ENCODE data around the gene LMCD1. TPM values are rescaled to one million over a fixed set of nuclear protein-coding genes. Genes with fewer than 3 reads are reported as not detected.

Gene LMCD1
- polyA plus RNA-seq, 1 experiment: 39.1 TPM

GRCh38 chr3:8492744-8493511, 8.7 kb upstream of the LMCD1 start:
- DNase-seq (ENCODE audit: low read depth, low spot score): no peak
- POLR2A ChIA-PET: no interaction called here

GRCh38 chr3:8493744-8494143, 7.9 kb upstream of the LMCD1 start:
- POLR2A ChIA-PET: no interaction called here

More at GRCh38 chr3:8492744-8493511, 8.7 kb upstream of the LMCD1 start:
- H3K27ac ChIP-seq (ENCODE audit: low read depth, low read length): no peak overlapping the region
- no peaks in the 10 kb centered on the region for H3K9me3 ChIP-seq (ENCODE audit: control insufficient read depth, insufficient read depth, low read length)
- CTCF ChIA-PET: interaction anchor here (2.4 kb wide), 1 partner anchor 8 kb away, joined by 10 read pairs; the partner anchor contains the start of gene LMCD1
- H3K27me3 ChIP-seq (ENCODE audit: control insufficient read depth, insufficient read depth, low read length): no peaks in the 10 kb centered on the region
- TF ChIP-seq CTCF (IDR thresholded peaks at IDR 0.05; ENCODE audit: low read depth, low read length): no peak
- H3K4me3 ChIP-seq (ENCODE audit: low read depth, low read length): no peak overlapping the region

GRCh38 chr3:8494327-8494726, 7.3 kb upstream of the LMCD1 start:
- CTCF ChIA-PET: interaction anchor here (1.1 to 1.7 kb wide), 4 partner anchors 52 to 275 kb away, joined by 3 to 5 read pairs (median 4); partner anchors contain the start of gene OXTR
- POLR2A ChIA-PET: no interaction called here
- TF ChIP-seq CTCF (IDR thresholded peaks at IDR 0.05; ENCODE audit: low read depth, low read length): no peak
- no peak overlapping the region for H3K4me3 ChIP-seq (ENCODE audit: low read depth, low read length)
- no peak overlapping the region for H3K27ac ChIP-seq (ENCODE audit: low read depth, low read length)
- H3K9me3 ChIP-seq (ENCODE audit: control insufficient read depth, insufficient read depth, low read length): no peaks in the 10 kb centered on the region
- H3K27me3 ChIP-seq (ENCODE audit: control insufficient read depth, insufficient read depth, low read length): no peaks in the 10 kb centered on the region
- DNase-seq (ENCODE audit: low read depth, low spot score): no peak

More at GRCh38 chr3:8493744-8494143, 7.9 kb upstream of the LMCD1 start:
- Histone ChIP-seq H3K4me3 (ENCODE audit: low read depth, low read length) (no peak overlapping the region), H3K9me3 (ENCODE audit: control insufficient read depth, insufficient read depth, low read length) (no peaks in the 10 kb centered on the region), H3K27me3 (ENCODE audit: control insufficient read depth, insufficient read depth, low read length) (no peaks in the 10 kb centered on the region), H3K27ac (ENCODE audit: low read depth, low read length) (no peak overlapping the region)
- CTCF ChIA-PET: interaction anchor here (1.4 to 2.4 kb wide), 3 partner anchors 7 to 129 kb away, joined by 3 to 10 read pairs (median 5); partner anchors contain the start of gene LMCD1
- TF ChIP-seq CTCF (IDR thresholded peaks at IDR 0.05; ENCODE audit: low read depth, low read length): no peak
- no peak for DNase-seq (ENCODE audit: low read depth, low spot score)

- CTCF ChIA-PET: no interaction called here
- TF ChIP-seq CTCF (IDR thresholded peaks at IDR 0.05; ENCODE audit: low read depth, low read length): no peak
- no peaks in the 10 kb centered on the region for H3K9me3 ChIP-seq (ENCODE audit: control insufficient read depth, insufficient read depth, low read length)
- no peak for DNase-seq (ENCODE audit: low read depth, low spot score)
- H3K27me3 ChIP-seq (ENCODE audit: control insufficient read depth, insufficient read depth, low read length): no peaks in the 10 kb centered on the region
- H3K4me3 ChIP-seq (ENCODE audit: low read depth, low read length): no peak overlapping the region
- POLR2A ChIA-PET: no interaction called here
- no peak overlapping the region for H3K27ac ChIP-seq (ENCODE audit: low read depth, low read length)
Observed at GRCh38 chr3:8497582-8497981, 4.0 kb upstream of the LMCD1 start.

- no peak overlapping the region for H3K27ac ChIP-seq (ENCODE audit: low read depth, low read length)
Observed at GRCh38 chr3:8499181-8499611, 2.4 kb upstream of the LMCD1 start.

More at GRCh38 chr3:8499181-8499611, 2.4 kb upstream of the LMCD1 start:
- no peak for DNase-seq (ENCODE audit: low read depth, low spot score)
- CTCF ChIA-PET: interaction anchor here (0.6 to 6.8 kb wide), 3 partner anchors 9 to 56 kb away, joined by 3 to 45 read pairs (median 6); no protein-coding TSS in a partner anchor
- TF ChIP-seq CTCF (IDR thresholded peaks at IDR 0.05; ENCODE audit: low read depth, low read length): no peak
- no peak overlapping the region for H3K4me3 ChIP-seq (ENCODE audit: low read depth, low read length)
- H3K27me3 ChIP-seq (ENCODE audit: control insufficient read depth, insufficient read depth, low read length): no peaks in the 10 kb centered on the region
- POLR2A ChIA-PET: no interaction called here
- H3K9me3 ChIP-seq (ENCODE audit: control insufficient read depth, insufficient read depth, low read length): no peaks in the 10 kb centered on the region
